Sigmoid colon (tissue), 4 donors: Measurements from ENCODE around the gene TRANK1.

ENCODE experiments used
- EP300 ChIP-seq, 4 donors: sonication (generic); formaldehyde crosslinking; IDR thresholded peaks; one replicate each; pipeline ENCODE4 v1.6.1; 2017; ENCODE audit warnings: antibody characterized with exemption in 4 of 4
- POLR2A ChIP-seq, 2 donors: fragments of 450-650 bp; IDR thresholded peaks; one replicate each; pipeline ENCODE4 v1.6.1; 2016; ENCODE audit warnings: antibody characterized with exemption in 2 of 2, mild to moderate bottlenecking in 2 of 2, moderate library complexity in 2 of 2
- POLR2AphosphoS5 ChIP-seq, 4 donors: sonication (generic); formaldehyde crosslinking; IDR thresholded peaks; one replicate each; pipeline ENCODE4 v1.6.1; 2017; ENCODE audit warnings: antibody characterized with exemption in 4 of 4
- TF ChIP-seq, protein P1 (sequence below), 4 experiments: fragments of 450-650 bp in 3 of 4; fragments of 200-600 bp in 1 of 4; IDR thresholded peaks; one replicate each; pipeline ENCODE4 v1.5.1; 2016 to 2019; ENCODE audit warnings: antibody characterized with exemption in 4 of 4, mild to moderate bottlenecking in 3 of 4, moderate library complexity in 2 of 4

DNA sequence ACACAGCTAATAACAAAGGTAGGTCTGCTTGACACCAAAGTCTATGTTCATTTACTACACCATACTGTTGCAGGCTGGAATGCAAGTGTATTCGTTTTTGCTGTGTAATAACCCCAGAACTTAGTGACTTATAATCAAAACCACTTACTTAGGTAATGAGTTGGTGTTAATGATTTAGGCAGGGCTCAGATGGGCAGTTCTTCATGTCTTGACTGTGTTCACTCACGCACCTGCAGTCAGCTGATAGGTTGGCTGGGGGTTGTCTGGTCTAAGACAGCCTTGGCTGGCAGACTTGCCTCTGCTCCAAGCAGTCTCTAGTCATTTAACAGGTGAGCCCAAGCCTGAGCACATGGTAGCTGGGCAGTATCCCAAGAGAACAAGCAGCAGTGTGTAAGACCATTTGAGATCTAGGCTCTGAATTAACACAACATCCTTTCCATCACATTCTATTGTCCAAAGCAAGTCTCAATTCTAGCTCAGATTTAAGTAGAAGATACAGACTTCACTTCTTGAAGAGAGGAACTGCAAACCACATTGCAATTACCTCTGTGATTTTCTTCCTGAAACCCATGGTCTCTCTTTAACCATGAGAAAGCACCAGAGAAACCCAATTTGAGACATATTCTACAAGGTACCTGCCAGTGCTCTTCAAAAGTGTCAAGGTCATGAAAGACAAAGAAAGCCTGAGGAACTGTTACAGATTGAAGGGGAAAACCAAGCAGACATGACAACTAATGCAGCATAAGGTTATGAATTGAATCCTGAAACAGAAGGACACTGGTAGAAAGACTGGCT lies 167.2 kb downstream of the TRANK1 start:
- TF ChIP-seq, protein P1, sequence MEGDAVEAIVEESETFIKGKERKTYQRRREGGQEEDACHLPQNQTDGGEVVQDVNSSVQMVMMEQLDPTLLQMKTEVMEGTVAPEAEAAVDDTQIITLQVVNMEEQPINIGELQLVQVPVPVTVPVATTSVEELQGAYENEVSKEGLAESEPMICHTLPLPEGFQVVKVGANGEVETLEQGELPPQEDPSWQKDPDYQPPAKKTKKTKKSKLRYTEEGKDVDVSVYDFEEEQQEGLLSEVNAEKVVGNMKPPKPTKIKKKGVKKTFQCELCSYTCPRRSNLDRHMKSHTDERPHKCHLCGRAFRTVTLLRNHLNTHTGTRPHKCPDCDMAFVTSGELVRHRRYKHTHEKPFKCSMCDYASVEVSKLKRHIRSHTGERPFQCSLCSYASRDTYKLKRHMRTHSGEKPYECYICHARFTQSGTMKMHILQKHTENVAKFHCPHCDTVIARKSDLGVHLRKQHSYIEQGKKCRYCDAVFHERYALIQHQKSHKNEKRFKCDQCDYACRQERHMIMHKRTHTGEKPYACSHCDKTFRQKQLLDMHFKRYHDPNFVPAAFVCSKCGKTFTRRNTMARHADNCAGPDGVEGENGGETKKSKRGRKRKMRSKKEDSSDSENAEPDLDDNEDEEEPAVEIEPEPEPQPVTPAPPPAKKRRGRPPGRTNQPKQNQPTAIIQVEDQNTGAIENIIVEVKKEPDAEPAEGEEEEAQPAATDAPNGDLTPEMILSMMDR (IDR thresholded peaks at IDR 0.05) = no peak
- TF ChIP-seq POLR2A (IDR thresholded peaks at IDR 0.05) = no peak
- no peak for TF ChIP-seq EP300 (IDR thresholded peaks at IDR 0.05)
- TF ChIP-seq POLR2AphosphoS5 (IDR thresholded peaks at IDR 0.05) = no peak
